ENCODE data around the gene ATP2B2. TPM values are rescaled to one million over a fixed set of nuclear protein-coding genes. Genes with fewer than 3 reads are reported as not detected.

Gene ATP2B2
- total and polyA plus RNA-seq, 2 of the 8 experiments (the other 6 are each of a cell fraction or from before 2014, with no cell fraction given) = 0.14 to 1.2 TPM

DNA sequence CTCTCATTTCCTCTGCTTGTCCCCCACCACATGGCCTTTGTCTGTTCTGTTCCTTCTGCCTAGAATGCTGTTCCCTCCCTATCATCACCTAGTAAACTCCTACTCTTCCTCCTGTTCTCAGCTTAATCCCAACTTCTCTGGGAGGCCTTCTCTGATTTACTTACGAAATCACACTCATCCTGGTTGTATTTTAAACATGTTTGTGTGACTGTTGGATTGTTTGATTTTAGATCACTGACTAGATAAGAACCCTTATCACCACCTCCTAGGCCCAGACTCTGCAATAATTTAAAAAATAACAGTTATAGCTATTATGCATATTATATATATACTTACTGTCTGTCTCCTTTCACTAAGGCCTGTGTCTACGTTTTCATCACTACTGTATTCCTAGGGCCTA lies 26.1 kb downstream of the ATP2B2 start:
- Histone ChIP-seq H3K4ac (replicated peaks; ENCODE audit: insufficient read length, low read depth, low read length) (no peak overlapping the region), H3K36me3 (ENCODE audit: control insufficient read depth in 2 of 4, insufficient read depth in 4 of 4, low read length in 3 of 4) (no peaks in the 10 kb centered on the region), H2BK12ac (ENCODE audit: low read depth, low read length) (no peak overlapping the region), H3K4me3 (ENCODE audit: extremely low read depth in 1 of 4, insufficient read depth in 2 of 4, low read depth in 3 of 4, low read length in 4 of 4) (no peak overlapping the region), H4K8ac (ENCODE audit: extremely low read depth, insufficient read depth, low read length) (no peak overlapping the region), H2BK5ac (ENCODE audit: low read depth, low read length) (no peak overlapping the region), H3K9ac (replicated peaks in 1 of 4; ENCODE audit: extremely low read depth in 1 of 4, low read depth in 3 of 4, low read length in 3 of 4) (no peak overlapping the region), H4K91ac (replicated peaks; ENCODE audit: insufficient read length, low read length) (no peak overlapping the region), H3K23me2 (ENCODE audit: low read depth, low read length) (peaks cover 1% of the 10 kb centered on the region; the same call in 1 of the 2 replicates), H3K27me3 (replicated peaks in 1 of 4; ENCODE audit: control insufficient read depth in 3 of 4, extremely low read depth in 1 of 4, insufficient read depth in 3 of 4, low read length in 3 of 4) (no peaks in the 10 kb centered on the region), H3K4me2 (ENCODE audit: insufficient read depth in 1 of 2, low read depth in 2 of 2, low read length in 2 of 2) (no peak overlapping the region), H2BK20ac (ENCODE audit: low read length) (no peak overlapping the region), H3K23ac (ENCODE audit: insufficient read length) (no peak overlapping the region), H3K79me1 (ENCODE audit: low read depth, low read length) (no peaks in the 10 kb centered on the region), H3K9me3 (ENCODE audit: insufficient read depth in 2 of 2, low read depth in 1 of 2, low read length in 1 of 2) (no peaks in the 10 kb centered on the region), H2AFZ (ENCODE audit: low read length) (no peak overlapping the region), H3K4me1 (replicated peaks in 1 of 4; ENCODE audit: control insufficient read depth in 3 of 4, insufficient read depth in 4 of 4, low read length in 3 of 4) (no peaks in the 10 kb centered on the region), H4K20me1 (replicated peaks in 1 of 2; ENCODE audit: control insufficient read depth in 1 of 2, insufficient read depth in 2 of 2, low read length in 2 of 2) (no peaks in the 10 kb centered on the region), H3K18ac (ENCODE audit: extremely low read depth, low read length) (no peak overlapping the region), H3K27ac (ENCODE audit: low read depth, low read length) (no peak overlapping the region), H3K56ac (replicated peaks; ENCODE audit: insufficient read length, low read depth, low read length) (no peak overlapping the region), H2BK120ac (replicated peaks; ENCODE audit: low read depth, low read length) (no peak overlapping the region), H3K79me2 (ENCODE audit: control insufficient read depth in 1 of 2, insufficient read depth in 2 of 2, low read length in 2 of 2) (no peaks in the 10 kb centered on the region), H2AK5ac (ENCODE audit: low read depth, low read length) (no peak overlapping the region), H3K14ac (ENCODE audit: insufficient read length) (no peak overlapping the region), H2BK15ac (ENCODE audit: low read length) (no peak overlapping the region), H4K5ac (ENCODE audit: insufficient read length, low read depth, low read length) (no peak overlapping the region)
- DNase-seq (ENCODE audit: low read depth in 1 of 2, low spot score in 2 of 2) = no peak
- CTCF ChIA-PET (ENCODE audit: partially characterized antibody) = no interaction called here
- POLR2A ChIA-PET (ENCODE audit: partially characterized antibody) = no interaction called here
- no peak for FAIRE-seq
- no peak for TF ChIP-seq POLR2AphosphoS5 (IDR thresholded peaks at IDR 0.05; ENCODE audit: low read depth, low read length)
- 80% methylated on average over 2 of the region's 2 CpGs; no CpG with 5 or more reads in 1 of the 2 experiments for WGBS, 2 experiments (ENCODE audit: extremely low coverage in 1 of 2, insufficient coverage in 1 of 2, insufficient read length in 1 of 2, insufficient replicate concordance in 2 of 2, low coverage in 1 of 2, low lambda C conversion rate in 2 of 2, missing lambda C conversion rate in 1 of 2)

All from H1 (cell line).